Placental pericyte (primary cell): Measurements from ENCODE around the gene CNTN6. TPM values are rescaled to one million over a fixed set of nuclear protein-coding genes. Genes with fewer than 3 reads are reported as not detected.

ENCODE experiments used
- small RNA-seq: library from RNA; depleted of rRNA; stranded (forward); fragments of <200 nt; gene quantifications from one replicate; pipeline ENCODE3, GENCODE V24; 2012; ENCODE audit warnings: low replicate concordance
- total RNA-seq: library from RNA; depleted of rRNA; stranded (reverse); fragments of >200 nt; gene quantifications from 2 replicates; pipeline ENCODE4 v1.2.3, GENCODE V29; 2012

Gene CNTN6
- under 0.01 TPM in 1 of 2 replicates, not detected in the other for total RNA-seq

GRCh38 chr3:1092771-1093170 is at the start of gene CNTN6:
TSS of gene CNTN6 (plus strand) at chr3:1093024. CDS start at chr3:1148009, 54,985 bp downstream.

Small RNA genes within 50 kb of the gene (small RNA-seq; reads per million reads assigned to genes)
- gene CRB3P1 (not detected), gene RN7SL120P (not detected)
